ENCODE measurements around the gene EGFR.

The EGFR gene

DNA sequence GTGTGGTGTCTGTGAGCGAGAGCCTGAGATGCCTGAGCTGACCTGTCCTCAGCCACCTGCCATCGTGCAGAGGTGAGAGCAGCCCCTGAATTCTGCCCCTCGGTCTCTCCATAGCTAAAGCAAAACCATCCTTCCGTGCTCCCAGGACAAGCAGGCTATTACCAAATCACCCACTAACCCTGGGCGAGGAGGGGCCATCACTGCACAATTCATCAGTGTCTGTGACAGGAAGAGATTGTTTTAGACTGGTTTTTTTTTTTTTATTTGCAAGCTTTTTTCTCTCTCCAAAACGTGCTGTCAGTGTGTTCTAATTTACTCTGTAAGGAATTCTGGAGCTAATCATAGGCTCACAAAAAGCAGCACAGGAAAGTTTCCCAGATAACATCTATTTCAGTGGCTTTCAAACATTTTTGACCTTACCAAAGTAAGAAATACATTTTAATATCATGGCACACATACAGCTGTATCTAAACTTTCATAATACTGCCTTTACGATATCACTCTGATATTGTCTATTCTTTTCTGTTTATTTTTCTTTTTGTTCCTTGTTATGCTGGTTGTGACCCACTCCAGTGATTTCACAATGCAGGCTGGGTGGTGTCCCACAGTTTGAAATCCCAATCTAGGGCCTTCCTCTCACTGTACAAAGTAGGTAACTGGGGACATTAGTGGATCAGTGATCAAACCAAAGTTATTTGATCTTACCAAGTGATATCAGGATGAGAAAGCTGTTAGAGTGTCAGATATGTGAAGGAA is 62.8 kb downstream of the EGFR start:
- Histone ChIP-seq H3K79me2 (ENCODE audit: low read length) (no peaks in the 10 kb centered on the region), H3K4me3 (ENCODE audit: low read length) (no peak overlapping the region), H3K9me3 (replicated peaks; ENCODE audit: insufficient read depth, low read length) (no peaks in the 10 kb centered on the region), H4K20me1 (ENCODE audit: insufficient read depth, low read length) (no peaks in the 10 kb centered on the region), H3K9ac (ENCODE audit: low read length) (no peak overlapping the region), H3F3A (ENCODE audit: insufficient read depth, low read length) (no peaks in the 10 kb centered on the region), H3K9me2 (replicated peaks; ENCODE audit: insufficient read depth, low read length) (no peaks in the 10 kb centered on the region), H2AFZ (ENCODE audit: low read length) (no peak overlapping the region), H3K4me2 (ENCODE audit: low read depth, low read length) (no peak overlapping the region), H3K4me1 (ENCODE audit: low read length) (no peaks in the 10 kb centered on the region), H3K36me3 (replicated peaks; ENCODE audit: insufficient read depth, low read length) (no peaks in the 10 kb centered on the region), H3K27ac (ENCODE audit: low read length) (no peak overlapping the region), H3K27me3 (replicated peaks; ENCODE audit: insufficient read depth, low read length) (0 out of 2 replicates have a peak, but pooled peaks cover 4% of the 10 kb centered on the region)
- no peak for TF ChIP-seq EZH2 (optimal IDR thresholded peaks at IDR 0.05; ENCODE audit: low read depth, low read length)
- TF ChIP-seq EZH2phosphoT487 (IDR thresholded peaks at IDR 0.05; ENCODE audit: low read length), result no peak
- TF ChIP-seq, protein P1, sequence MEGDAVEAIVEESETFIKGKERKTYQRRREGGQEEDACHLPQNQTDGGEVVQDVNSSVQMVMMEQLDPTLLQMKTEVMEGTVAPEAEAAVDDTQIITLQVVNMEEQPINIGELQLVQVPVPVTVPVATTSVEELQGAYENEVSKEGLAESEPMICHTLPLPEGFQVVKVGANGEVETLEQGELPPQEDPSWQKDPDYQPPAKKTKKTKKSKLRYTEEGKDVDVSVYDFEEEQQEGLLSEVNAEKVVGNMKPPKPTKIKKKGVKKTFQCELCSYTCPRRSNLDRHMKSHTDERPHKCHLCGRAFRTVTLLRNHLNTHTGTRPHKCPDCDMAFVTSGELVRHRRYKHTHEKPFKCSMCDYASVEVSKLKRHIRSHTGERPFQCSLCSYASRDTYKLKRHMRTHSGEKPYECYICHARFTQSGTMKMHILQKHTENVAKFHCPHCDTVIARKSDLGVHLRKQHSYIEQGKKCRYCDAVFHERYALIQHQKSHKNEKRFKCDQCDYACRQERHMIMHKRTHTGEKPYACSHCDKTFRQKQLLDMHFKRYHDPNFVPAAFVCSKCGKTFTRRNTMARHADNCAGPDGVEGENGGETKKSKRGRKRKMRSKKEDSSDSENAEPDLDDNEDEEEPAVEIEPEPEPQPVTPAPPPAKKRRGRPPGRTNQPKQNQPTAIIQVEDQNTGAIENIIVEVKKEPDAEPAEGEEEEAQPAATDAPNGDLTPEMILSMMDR (IDR thresholded peaks at IDR 0.05; ENCODE audit: low read length), result no peak
- DNase-seq, result no peak

DNA sequence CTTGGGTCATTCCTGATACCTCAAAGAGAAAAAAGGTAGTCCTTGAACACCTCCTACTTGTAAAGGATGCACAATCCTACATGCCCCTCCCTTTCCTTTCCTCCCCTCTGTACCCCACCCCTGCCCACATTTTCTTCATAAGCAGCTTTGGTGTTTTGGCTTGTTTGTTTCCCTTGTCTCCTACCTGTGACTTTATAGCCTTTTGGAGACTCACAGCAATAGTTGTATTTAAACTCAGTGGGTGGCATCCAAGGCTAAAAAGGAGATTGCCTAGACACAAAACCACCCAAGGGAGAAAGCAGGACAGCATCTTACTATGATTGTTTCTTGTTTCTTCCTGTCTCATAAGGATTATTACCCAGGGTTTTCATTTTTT is 63.4 kb downstream of the EGFR start:
- Histone ChIP-seq H3K4me1 (ENCODE audit: low read length) (no peaks in the 10 kb centered on the region), H3K36me3 (replicated peaks; ENCODE audit: insufficient read depth, low read length) (no peaks in the 10 kb centered on the region), H3K4me3 (ENCODE audit: low read length) (no peak overlapping the region), H3K79me2 (ENCODE audit: low read length) (no peaks in the 10 kb centered on the region), H2AFZ (ENCODE audit: low read length) (no peak overlapping the region), H3K27me3 (replicated peaks; ENCODE audit: insufficient read depth, low read length) (0 out of 2 replicates have a peak, but pooled peaks cover 2% of the 10 kb centered on the region), H3K9me3 (replicated peaks; ENCODE audit: insufficient read depth, low read length) (no peaks in the 10 kb centered on the region), H4K20me1 (ENCODE audit: insufficient read depth, low read length) (no peaks in the 10 kb centered on the region), H3F3A (ENCODE audit: insufficient read depth, low read length) (no peaks in the 10 kb centered on the region), H3K4me2 (ENCODE audit: low read depth, low read length) (no peak overlapping the region), H3K27ac (ENCODE audit: low read length) (no peak overlapping the region), H3K9me2 (replicated peaks; ENCODE audit: insufficient read depth, low read length) (no peaks in the 10 kb centered on the region), H3K9ac (ENCODE audit: low read length) (no peak overlapping the region)
- no peak for TF ChIP-seq EZH2phosphoT487 (IDR thresholded peaks at IDR 0.05; ENCODE audit: low read length)
- TF ChIP-seq, protein P1 (IDR thresholded peaks at IDR 0.05; ENCODE audit: low read length), result no peak
- TF ChIP-seq EZH2 (optimal IDR thresholded peaks at IDR 0.05; ENCODE audit: low read depth, low read length), result no peak
- no peak for DNase-seq

DNA sequence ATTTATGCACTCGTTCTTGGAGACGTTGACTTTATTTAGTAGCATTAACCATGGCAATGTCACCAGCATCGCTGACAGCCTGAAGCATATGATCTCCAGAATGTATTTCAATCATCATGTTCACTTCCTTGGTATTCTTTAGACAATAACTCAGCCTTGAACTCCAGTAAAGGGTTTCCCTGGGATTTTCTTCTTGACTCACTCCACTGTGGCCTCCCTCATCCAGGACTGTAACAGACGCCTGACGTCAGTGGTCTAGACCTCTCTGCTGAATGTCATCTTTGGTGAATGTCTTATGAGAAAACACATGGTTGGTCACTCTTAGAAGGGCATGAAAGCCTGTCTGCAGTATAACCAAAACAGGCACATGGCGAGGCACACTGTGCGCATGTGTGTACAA is 64.4 kb downstream of the EGFR start:
- Histone ChIP-seq H2AFZ (ENCODE audit: low read length) (no peak overlapping the region), H3K4me1 (ENCODE audit: low read length) (no peaks in the 10 kb centered on the region), H3K9ac (ENCODE audit: low read length) (no peak overlapping the region), H3K27me3 (replicated peaks; ENCODE audit: insufficient read depth, low read length) (no peaks in the 10 kb centered on the region), H4K20me1 (ENCODE audit: insufficient read depth, low read length) (no peaks in the 10 kb centered on the region), H3F3A (ENCODE audit: insufficient read depth, low read length) (no peaks in the 10 kb centered on the region), H3K9me3 (replicated peaks; ENCODE audit: insufficient read depth, low read length) (no peaks in the 10 kb centered on the region), H3K36me3 (replicated peaks; ENCODE audit: insufficient read depth, low read length) (no peaks in the 10 kb centered on the region), H3K27ac (ENCODE audit: low read length) (no peak overlapping the region), H3K4me2 (ENCODE audit: low read depth, low read length) (no peak overlapping the region), H3K9me2 (replicated peaks; ENCODE audit: insufficient read depth, low read length) (no peaks in the 10 kb centered on the region), H3K79me2 (ENCODE audit: low read length) (no peaks in the 10 kb centered on the region), H3K4me3 (ENCODE audit: low read length) (no peak overlapping the region)
- no peak for DNase-seq
- TF ChIP-seq EZH2phosphoT487 (IDR thresholded peaks at IDR 0.05; ENCODE audit: low read length) (no peak), EZH2 (optimal IDR thresholded peaks at IDR 0.05; ENCODE audit: low read depth, low read length) (no peak)
- TF ChIP-seq, protein P1 (IDR thresholded peaks at IDR 0.05; ENCODE audit: low read length), result no peak
